Common myeloid progenitor, CD34-positive (primary cell): ENCODE results near the gene SHC4.

ENCODE experiments used
- CTCF ChIA-PET: fragments of 350-600 bp; sonication (Branson Sonifier 250); formaldehyde crosslinking; loops from one replicate; lab custom pipeline; 2021; ENCODE audit warnings: antibody characterized with exemption; lab: Charles Lee
- POLR2A ChIA-PET: fragments of 350-600 bp; sonication (Branson Sonifier 250); formaldehyde crosslinking; loops from one replicate; lab custom pipeline; 2021; ENCODE audit warnings: antibody characterized with exemption; lab: Charles Lee
- DNase-seq, 3 donors: peaks; one replicate each; pipeline versions ENCODE4 v3.0.0 to v3.0.0-alpha.2; 2013
- H3K27ac ChIP-seq, 2 experiments: 1 replicate in 1 of 2; 2 replicates in 1 of 2; pipeline ENCODE4 v1.7.0; 2013; ENCODE audit warnings: inconsistent platforms in 2 of 2, low read length in 2 of 2, mild to moderate bottlenecking in 2 of 2, low read depth in 1 of 2, moderate library complexity in 1 of 2; ENCODE audit not compliant: severe bottlenecking in 2 of 2, insufficient read depth in 1 of 2, poor library complexity in 1 of 2
- H3K27me3 ChIP-seq, 5 experiments: replicated peaks in 2 of 5; 1 replicate in 3 of 5; 2 replicates in 2 of 5; pipeline versions ENCODE4 v1.6.1 to v1.7.0; 2013; ENCODE audit warnings: low read length in 4 of 5, mild to moderate bottlenecking in 2 of 5, moderate library complexity in 2 of 5, inconsistent platforms in 1 of 5; ENCODE audit not compliant: insufficient read depth in 5 of 5, control insufficient read depth in 4 of 5
- H3K36me3 ChIP-seq, 4 experiments: 1 replicate in 2 of 4; 2 replicates in 2 of 4; pipeline versions ENCODE4 v1.6.1 to v1.7.0; 2013; ENCODE audit warnings: low read length in 3 of 4, control low read depth in 1 of 4, mild to moderate bottlenecking in 1 of 4; ENCODE audit not compliant: control insufficient read depth in 4 of 4, insufficient read depth in 4 of 4
- H3K4me1 ChIP-seq, 4 experiments: 1 replicate in 3 of 4; 2 replicates in 1 of 4; pipeline versions ENCODE4 v1.6.1 to v1.7.1; 2013; ENCODE audit warnings: low read length in 3 of 4, mild to moderate bottlenecking in 3 of 4, control low read depth in 1 of 4, inconsistent platforms in 1 of 4, moderate library complexity in 1 of 4; ENCODE audit not compliant: control insufficient read depth in 4 of 4, insufficient read depth in 4 of 4; ENCODE audit errors: control extremely low read depth in 1 of 4
- H3K4me3 ChIP-seq, 7 experiments: 1 replicate in 4 of 7; 2 replicates in 3 of 7; pipeline versions ENCODE4 v1.5.1 to v1.7.0; 2013; ENCODE audit warnings: mild to moderate bottlenecking in 7 of 7, low read length in 6 of 7, moderate library complexity in 6 of 7, inconsistent platforms in 2 of 7, low read depth in 2 of 7, control low read depth in 1 of 7; ENCODE audit not compliant: insufficient read depth in 4 of 7, control insufficient read depth in 1 of 7; ENCODE audit errors: extremely low read depth in 1 of 7
- H3K9me3 ChIP-seq, 5 experiments: 1 replicate in 4 of 5; 2 replicates in 1 of 5; pipeline versions ENCODE4 v1.6.1 to v1.7.1; 2013; ENCODE audit warnings: low read length in 4 of 5, mild to moderate bottlenecking in 2 of 5, inconsistent platforms in 1 of 5, low read depth in 1 of 5, moderate library complexity in 1 of 5; ENCODE audit not compliant: control insufficient read depth in 4 of 5, insufficient read depth in 2 of 5; ENCODE audit errors: control extremely low read depth in 1 of 5
- WGBS: methylation state at CpG from one replicate; pipeline ENCODE4 v1.1.5; 2013; ENCODE audit not compliant: insufficient coverage; 5-methylcytosine and 5-hydroxymethylcytosine counted together

The SHC4 gene

GRCh38 chr15:48928877-48929538, 34.7 kb downstream of the SHC4 start:
- CTCF ChIA-PET: no interaction called here
- no peak overlapping the region for H3K4me3 ChIP-seq
- H3K27me3 ChIP-seq: no peaks in the 10 kb centered on the region
- no peak overlapping the region for H3K27ac ChIP-seq
- WGBS: 100% methylated on average over 3 of the region's 6 CpGs
- no peaks in the 10 kb centered on the region for H3K9me3 ChIP-seq
- DNase-seq: peak in 1 of 3 donors; percentile 16
- POLR2A ChIA-PET: no interaction called here
- H3K36me3 ChIP-seq: no peaks in the 10 kb centered on the region
- H3K4me1 ChIP-seq: peaks cover 0 to 7% (median 0%) of the 10 kb centered on the region in 4 experiments

- no peak for DNase-seq
- CTCF ChIA-PET: interaction anchor here (1.6 to 2.1 kb wide), 2 partner anchors 12 to 50 kb away, joined by 3 to 7 read pairs; no protein-coding TSS in a partner anchor
- peaks cover 0 to 7% (median 0%) of the 10 kb centered on the region in 4 experiments for H3K4me1 ChIP-seq
- POLR2A ChIA-PET: no interaction called here
- no peaks in the 10 kb centered on the region for H3K27me3 ChIP-seq
- no peaks in the 10 kb centered on the region for H3K9me3 ChIP-seq
- no peaks in the 10 kb centered on the region for H3K36me3 ChIP-seq
- no peak overlapping the region for H3K27ac ChIP-seq
- no peak overlapping the region for H3K4me3 ChIP-seq
- 91% methylated on average over 9 of the region's 9 CpGs for WGBS
Observed at GRCh38 chr15:48925714-48926223, 38.0 kb downstream of the SHC4 start.

- Histone ChIP-seq H3K36me3 (no peaks in the 10 kb centered on the region), H3K4me3 (no peak overlapping the region), H3K4me1 (peaks cover 0 to 7% (median 0%) of the 10 kb centered on the region in 4 experiments), H3K9me3 (no peaks in the 10 kb centered on the region), H3K27me3 (no peaks in the 10 kb centered on the region), H3K27ac (no peak overlapping the region)
- DNase-seq: no peak
- CTCF ChIA-PET: interaction anchor here (2.1 kb wide), 1 partner anchor 51 kb away, joined by 7 read pairs; no protein-coding TSS in a partner anchor
- POLR2A ChIA-PET: no interaction called here
- WGBS: 83% methylated on average over 1 of the region's 5 CpGs
Observed at GRCh38 chr15:48924528-48925393, 39.0 kb downstream of the SHC4 start.

GRCh38 chr15:48922046-48922445, 41.7 kb downstream of the SHC4 start:
- WGBS: no CpG with 5 or more reads among the region's 2 CpGs
- Histone ChIP-seq H3K27ac (no peak overlapping the region), H3K36me3 (no peaks in the 10 kb centered on the region), H3K27me3 (no peaks in the 10 kb centered on the region), H3K9me3 (no peaks in the 10 kb centered on the region), H3K4me3 (no peak overlapping the region), H3K4me1 (peaks cover 0 to 7% (median 0%) of the 10 kb centered on the region in 4 experiments)
- ChIA-PET CTCF (no interaction called here), POLR2A (no interaction called here)
- DNase-seq: no peak

- H3K27ac ChIP-seq: no peak overlapping the region
- DNase-seq: no peak
- H3K27me3 ChIP-seq: no peaks in the 10 kb centered on the region
- H3K9me3 ChIP-seq: no peaks in the 10 kb centered on the region
- ChIA-PET POLR2A (no interaction called here), CTCF (interaction anchor here (1.5 kb wide), 1 partner anchor 12 kb away, joined by 5 read pairs; no protein-coding TSS in a partner anchor)
- no peaks in the 10 kb centered on the region for H3K4me1 ChIP-seq
- no CpG with 5 or more reads among the region's 3 CpGs for WGBS
- H3K36me3 ChIP-seq: no peaks in the 10 kb centered on the region
- no peak overlapping the region for H3K4me3 ChIP-seq
Observed at GRCh38 chr15:48916721-48917120, 47.0 kb downstream of the SHC4 start.

- Histone ChIP-seq H3K27ac (no peak overlapping the region), H3K4me1 (no peaks in the 10 kb centered on the region), H3K36me3 (no peaks in the 10 kb centered on the region), H3K27me3 (no peaks in the 10 kb centered on the region), H3K9me3 (no peaks in the 10 kb centered on the region), H3K4me3 (no peak overlapping the region)
- ChIA-PET CTCF (interaction anchor here (0.9 to 1.5 kb wide), 2 partner anchors 11 to 45 kb away, joined by 3 to 5 read pairs; no protein-coding TSS in a partner anchor), POLR2A (no interaction called here)
- WGBS: 93% methylated on average over 3 of the region's 3 CpGs
- DNase-seq: no peak
Observed at GRCh38 chr15:48915861-48916260, 47.9 kb downstream of the SHC4 start.
